K562 (cell line): ENCODE measurements around the gene CARD14. TPM values are rescaled to one million over a fixed set of nuclear protein-coding genes. Genes with fewer than 3 reads are reported as not detected.
A peak's percentile ranks its signal among the peaks of the same experiment; 100 is the strongest.

Experiments used
- CBFA2T3 ChIP-seq: fragments of 450-650 bp; IDR thresholded peaks from 2 replicates; pipeline ENCODE4 v1.6.1; 2017
- ELF2 ChIP-seq: fragments of 250-450 bp; sonication (Bioruptor Pico); IDR thresholded peaks from 2 replicates; pipeline ENCODE4 v1.5.0; 2021; ENCODE audit warnings: mild to moderate bottlenecking
- ETV1 ChIP-seq: fragments of 450-650 bp; conservative IDR thresholded peaks from 2 replicates; pipeline ENCODE4 v1.6.1; 2016; ENCODE audit warnings: missing genetic modification characterization, control low read depth, low read depth, missing compliant biosample characterization
- FOXP4 ChIP-seq: sonication (generic); formaldehyde crosslinking; IDR thresholded peaks from 2 replicates; pipeline ENCODE4 v1.8.0; 2022; ENCODE audit warnings: mild to moderate bottlenecking, missing genetic modification reagents, borderline replicate concordance
- HINFP ChIP-seq: fragments of 450-650 bp; conservative IDR thresholded peaks from 2 replicates; pipeline ENCODE4 v1.6.1; 2016; ENCODE audit warnings: missing genetic modification characterization, low read depth, mild to moderate bottlenecking, control low read depth, missing compliant biosample characterization
- MYNN ChIP-seq, 2 experiments: sonication (generic); formaldehyde crosslinking in 1 of 2; IDR thresholded peaks; 2 replicates each; pipeline versions ENCODE4 v1.5.0 to v1.6.1; 2016 to 2020; ENCODE audit warnings: antibody characterized with exemption in 1 of 2, missing genetic modification reagents in 1 of 2
- NBN ChIP-seq: fragments of 450-650 bp; IDR thresholded peaks from 2 replicates; pipeline ENCODE4 v1.6.1; 2016; ENCODE audit warnings: low read depth, mild to moderate bottlenecking
- PBX2 ChIP-seq, 2 experiments: IDR thresholded peaks in 1 of 2; conservative IDR thresholded peaks in 1 of 2; 2 replicates each; pipeline ENCODE4 v1.6.1; 2016; ENCODE audit warnings: low read depth in 2 of 2, mild to moderate bottlenecking in 1 of 2, missing compliant biosample characterization in 1 of 2, missing genetic modification characterization in 1 of 2, moderate library complexity in 1 of 2
- RREB1 ChIP-seq: fragments of 250-450 bp; sonication (Bioruptor Pico); IDR thresholded peaks from 2 replicates; pipeline ENCODE4 v1.4.0; 2020
- ZKSCAN8 ChIP-seq: fragments of 200-800 bp; sonication (Bioruptor generic); IDR thresholded peaks from 2 replicates; pipeline ENCODE4 v1.6.1; 2016; ENCODE audit warnings: missing genetic modification characterization, missing compliant biosample characterization
- ZNF324 ChIP-seq: fragments of 250-450 bp; sonication (Bioruptor Pico); IDR thresholded peaks from 2 replicates; pipeline ENCODE4 v1.4.0; 2020; ENCODE audit warnings: mild to moderate bottlenecking
- polyA plus RNA-seq, 8 experiments: library from polyadenylated mRNA; depleted of rRNA in 4 of 8; stranded (reverse) in 5 of 8; unstranded in 3 of 8; fragments of >200 nt; fragmentation: Nextera tagmentation in 2 of 8; fragmentation: Illumina TruSeq in 1 of 8; extraction: Ambion mirVana in 2 of 8; extraction: Trizol in 1 of 8; gene quantifications; 2 replicates each; pipeline versions ENCODE4 v1.2.1 to v1.2.3, GENCODE V29; 2011 to 2014; ENCODE audit warnings: inconsistent platforms in 1 of 8, missing spikeins in 1 of 8
- total RNA-seq, 7 experiments: library from RNA; depleted of rRNA in 6 of 7; stranded (reverse); fragments of >200 nt in 6 of 7; fragmentation: Illumina TruSeq in 2 of 7; extraction: Trizol in 2 of 7; gene quantifications; 2 replicates each; pipeline versions ENCODE4 v1.2.1 to v1.2.3, GENCODE V29; 2011 to 2021; ENCODE audit warnings: low replicate concordance in 1 of 7

The CARD14 gene
- total and polyA plus RNA-seq, 9 of the 15 experiments (the other 6 are each of a cell fraction or from before 2014, with no cell fraction given) = not detected

- TF ChIP-seq HINFP (peak; percentile 90), MYNN (IDR thresholded peaks at IDR 0.05) (peak; percentile 93), MYNN (CRISPR knock-in tag; IDR thresholded peaks at IDR 0.05) (no peak), ZNF324 (0 out of 2 replicates have a peak, but pooled peaks have one; percentile 35), ELF2 (peak; percentile 74; the same call in 1 of the 2 replicates), ZKSCAN8 (CRISPR knock-in tag) (peak; percentile 81), CBFA2T3 (peak; percentile 65), RREB1 (peak; percentile 74; the same call in 1 of the 2 replicates), ETV1 (tag) (peak; percentile 68; the same call in 1 of the 2 replicates), FOXP4 (CRISPR knock-in tag) (no peak), NBN (peak; percentile 78; the same call in 1 of the 2 replicates), PBX2 (CRISPR knock-in tag; IDR thresholded peaks at IDR 0.05; ENCODE audit: low read depth) (no peak), PBX2 (tag; conservative IDR thresholded peaks at IDR 0.05; ENCODE audit: low read depth) (peak; percentile 47)
Measured at GRCh38 chr17:80254396-80255251, 84.8 kb downstream of the CARD14 start (continued).
